Stimulated activated CD4-positive, alpha-beta T cell treated with anti-CD3 and anti-CD28 coated beads, TNF-alpha, amount 100 ng/mL, for 1 hour (primary cell): ENCODE data around the gene CHODL.

Experiments
- DNase-seq, 3 donors: peaks; one replicate each; pipeline ENCODE4 v3.0.0-alpha.2; 2020; ENCODE audit warnings: low read depth in 3 of 3, low spot score in 1 of 3

CHODL gene

DNA sequence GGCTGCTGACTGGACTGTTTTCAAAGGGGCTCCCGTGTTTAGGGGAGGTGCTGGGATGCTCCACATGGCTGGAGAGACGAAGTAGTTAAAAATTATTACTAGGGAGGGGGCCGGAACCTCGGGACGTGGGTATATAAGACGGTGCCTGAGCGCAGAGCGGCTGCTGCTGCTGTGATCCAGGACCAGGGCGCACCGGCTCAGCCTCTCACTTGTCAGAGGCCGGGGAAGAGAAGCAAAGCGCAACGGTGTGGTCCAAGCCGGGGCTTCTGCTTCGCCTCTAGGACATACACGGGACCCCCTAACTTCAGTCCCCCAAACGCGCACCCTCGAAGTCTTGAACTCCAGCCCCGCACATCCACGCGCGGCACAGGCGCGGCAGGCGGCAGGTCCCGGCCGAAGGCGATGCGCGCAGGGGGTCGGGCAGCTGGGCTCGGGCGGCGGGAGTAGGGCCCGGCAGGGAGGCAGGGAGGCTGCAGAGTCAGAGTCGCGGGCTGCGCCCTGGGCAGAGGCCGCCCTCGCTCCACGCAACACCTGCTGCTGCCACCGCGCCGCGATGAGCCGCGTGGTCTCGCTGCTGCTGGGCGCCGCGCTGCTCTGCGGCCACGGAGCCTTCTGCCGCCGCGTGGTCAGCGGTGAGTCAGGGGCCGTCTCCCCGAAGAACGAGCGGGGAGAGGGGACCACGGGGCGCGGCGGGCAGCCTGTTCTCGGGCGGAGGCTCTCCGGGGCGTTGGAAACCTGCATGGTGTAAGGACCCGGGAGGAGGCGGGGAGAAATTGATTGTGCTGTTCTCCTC lies at the start of gene CHODL:
Gene CHODL (plus strand): TSS at position 163 of the 793 bp plus-strand sequence. CDS start 391 bp downstream, at position 554.
- DNase-seq, result no peak

DNA sequence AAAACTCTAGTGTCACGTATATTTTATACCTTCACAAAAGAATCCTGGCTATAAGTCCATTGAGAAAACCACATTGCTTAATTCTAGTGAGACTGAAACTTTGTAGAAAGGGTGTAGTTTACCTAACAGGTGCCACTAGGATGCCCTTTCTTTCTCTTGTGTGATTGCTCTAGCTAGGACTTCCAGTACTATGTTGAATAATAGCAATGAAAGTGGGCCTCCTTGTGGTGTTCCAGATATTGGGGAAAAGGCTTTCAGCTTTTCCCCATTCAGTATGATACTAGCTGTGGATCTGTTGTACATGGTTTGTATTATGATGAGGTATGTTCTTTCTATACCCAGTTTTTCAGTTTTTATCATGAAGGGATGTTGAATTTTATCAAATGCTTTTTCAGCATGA lies 39.7 kb upstream of the CHODL start:
- DNase-seq, result no peak

GRCh38 chr21:18218331-18218730 lies 26.3 kb upstream of the CHODL start:
- DNase-seq, result no peak

- DNase-seq, result no peak
Observed at GRCh38 chr21:18220498-18220897, 24.1 kb upstream of the CHODL start.

GRCh38 chr21:18222346-18222745 lies 22.3 kb upstream of the CHODL start:
- no peak for DNase-seq

GRCh38 chr21:18228060-18228739 lies 16.4 kb upstream of the CHODL start:
- DNase-seq, result no peak

GRCh38 chr21:18235545-18235944 lies 9.1 kb upstream of the CHODL start:
- DNase-seq, result no peak

DNA sequence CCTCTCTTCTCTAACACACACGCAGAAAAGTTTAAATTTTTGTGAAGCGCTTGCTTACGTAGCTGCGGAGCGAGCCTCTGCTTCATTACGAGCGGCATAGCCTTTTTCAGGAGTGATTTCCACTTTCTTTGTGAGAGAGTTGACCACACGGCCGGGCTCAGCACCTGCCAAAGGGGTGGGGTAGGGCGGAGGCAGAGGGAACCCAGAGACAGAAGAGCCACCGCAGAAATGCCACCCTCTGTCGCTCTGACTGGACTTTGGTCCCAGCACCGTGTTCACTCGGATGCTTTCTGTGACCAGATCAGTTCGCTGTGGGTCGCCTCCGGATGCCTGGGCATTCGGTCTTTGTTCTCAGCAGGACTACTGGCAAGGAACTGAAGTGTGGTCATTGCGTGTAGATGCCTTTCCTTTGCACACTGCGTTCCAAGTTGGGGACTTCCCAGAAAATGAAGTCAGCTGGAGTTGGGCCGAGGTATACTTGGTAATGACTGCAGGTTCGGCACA lies 883 bp downstream of the CHODL start:
- DNase-seq, result no peak

GRCh38 chr21:18248171-18248570 lies 3.5 kb downstream of the CHODL start:
- DNase-seq, result no peak

- no peak for DNase-seq
Observed at GRCh38 chr21:18249672-18250071, 5.0 kb downstream of the CHODL start.

GRCh38 chr21:18251065-18251464 lies 6.4 kb downstream of the CHODL start:
- no peak for DNase-seq

GRCh38 chr21:18252256-18252655 lies 7.6 kb downstream of the CHODL start:
- DNase-seq, result no peak

DNA sequence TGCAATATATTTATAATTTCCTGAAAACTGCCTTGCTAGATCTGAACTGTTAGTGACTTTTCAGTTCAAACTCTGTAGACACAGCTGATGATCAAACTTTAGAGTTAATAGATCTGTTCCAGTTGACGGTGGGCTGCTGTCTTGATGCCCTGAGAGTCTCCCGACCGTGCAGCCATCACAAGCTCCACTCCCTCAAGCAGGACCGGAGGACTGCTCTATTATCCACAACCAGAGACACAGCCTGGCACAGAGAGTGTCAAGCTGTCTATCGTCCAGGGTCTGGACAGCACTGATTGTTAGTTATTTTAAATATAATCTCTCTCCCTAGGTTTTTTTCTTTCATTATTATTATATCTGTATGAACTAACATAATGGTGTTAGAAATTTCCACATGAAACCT lies 8.0 kb downstream of the CHODL start:
- no peak for DNase-seq

GRCh38 chr21:18253221-18253620 lies 8.6 kb downstream of the CHODL start:
- DNase-seq, result no peak

GRCh38 chr21:18253799-18254198 lies 9.2 kb downstream of the CHODL start:
- no peak for DNase-seq

- no peak for DNase-seq
Observed at GRCh38 chr21:18265944-18266343, 21.3 kb downstream of the CHODL start.

DNA sequence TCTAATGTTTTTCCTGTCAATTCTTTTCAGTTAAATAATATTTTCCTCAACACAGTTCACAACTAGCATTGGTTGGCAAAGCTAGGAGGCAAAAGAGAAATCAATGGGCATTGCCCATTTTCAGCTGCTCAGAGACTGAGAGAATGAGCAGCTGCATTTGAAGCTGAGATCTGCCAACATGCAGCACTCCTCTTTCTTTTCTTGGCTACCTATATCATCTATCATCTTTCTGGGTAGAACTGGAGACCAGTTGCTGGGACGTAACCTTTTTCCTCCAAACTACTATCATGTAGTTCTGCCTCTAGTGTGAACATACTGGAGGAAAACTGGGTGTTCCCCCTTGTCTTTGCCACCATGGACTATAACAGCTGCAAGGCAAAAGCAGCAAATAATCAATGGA lies 22.9 kb downstream of the CHODL start:
- DNase-seq, result no peak

- no peak for DNase-seq
Observed at GRCh38 chr21:18268906-18269305, 24.3 kb downstream of the CHODL start.

- no peak for DNase-seq
Observed at GRCh38 chr21:18269856-18270255, 25.2 kb downstream of the CHODL start.

- DNase-seq, result no peak
Observed at GRCh38 chr21:18273400-18273799, 28.8 kb downstream of the CHODL start.

GRCh38 chr21:18274370-18274769 lies 29.7 kb downstream of the CHODL start:
- DNase-seq, result no peak

DNA sequence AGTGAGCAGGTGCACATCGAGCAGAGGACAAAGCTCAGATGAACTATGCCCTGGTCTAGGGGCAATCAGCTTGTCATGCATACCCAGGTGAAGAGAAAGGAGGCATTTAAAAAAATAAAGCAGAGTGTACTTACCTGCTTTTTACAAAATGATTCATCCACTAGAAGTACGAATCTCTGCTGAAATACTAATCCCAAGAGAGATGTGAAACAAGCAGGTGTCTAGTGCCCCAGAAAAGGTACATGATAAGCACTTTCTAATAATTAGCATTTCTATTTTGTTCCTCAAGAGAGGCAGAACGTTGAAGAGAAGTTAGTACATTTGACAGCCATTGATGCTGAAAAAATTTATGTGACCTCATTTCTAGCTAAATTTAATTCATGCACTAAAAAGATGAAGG lies 31.1 kb downstream of the CHODL start:
- no peak for DNase-seq
